HUES48 (cell line): ENCODE measurements around the gene TOR1A.

ENCODE experiments used
- H3K27ac ChIP-seq: one replicate; pipeline ENCODE4 v1.7.0; 2013; ENCODE audit warnings: low read depth, low read length, inconsistent platforms
- H3K27me3 ChIP-seq: 2 replicates; pipeline ENCODE4 v1.6.1; 2013; ENCODE audit warnings: mild to moderate bottlenecking, low read length; ENCODE audit not compliant: control insufficient read depth, insufficient read depth
- H3K36me3 ChIP-seq: 2 replicates; pipeline ENCODE4 v1.6.1; 2013; ENCODE audit warnings: low read length; ENCODE audit not compliant: control insufficient read depth, insufficient read depth
- H3K4me1 ChIP-seq: 2 replicates; pipeline ENCODE4 v1.6.1; 2013; ENCODE audit warnings: mild to moderate bottlenecking, low read length; ENCODE audit not compliant: control insufficient read depth, insufficient read depth
- H3K4me3 ChIP-seq: 2 replicates; pipeline ENCODE4 v1.5.1; 2013; ENCODE audit warnings: mild to moderate bottlenecking, low read depth, low read length
- H3K9ac ChIP-seq: 2 replicates; pipeline ENCODE4 v1.6.1; 2013; ENCODE audit warnings: mild to moderate bottlenecking, low read depth, low read length, moderate library complexity
- H3K9me3 ChIP-seq: 2 replicates; pipeline ENCODE4 v1.6.1; 2013; ENCODE audit warnings: low read length; ENCODE audit not compliant: control insufficient read depth, insufficient read depth

Gene TOR1A

DNA sequence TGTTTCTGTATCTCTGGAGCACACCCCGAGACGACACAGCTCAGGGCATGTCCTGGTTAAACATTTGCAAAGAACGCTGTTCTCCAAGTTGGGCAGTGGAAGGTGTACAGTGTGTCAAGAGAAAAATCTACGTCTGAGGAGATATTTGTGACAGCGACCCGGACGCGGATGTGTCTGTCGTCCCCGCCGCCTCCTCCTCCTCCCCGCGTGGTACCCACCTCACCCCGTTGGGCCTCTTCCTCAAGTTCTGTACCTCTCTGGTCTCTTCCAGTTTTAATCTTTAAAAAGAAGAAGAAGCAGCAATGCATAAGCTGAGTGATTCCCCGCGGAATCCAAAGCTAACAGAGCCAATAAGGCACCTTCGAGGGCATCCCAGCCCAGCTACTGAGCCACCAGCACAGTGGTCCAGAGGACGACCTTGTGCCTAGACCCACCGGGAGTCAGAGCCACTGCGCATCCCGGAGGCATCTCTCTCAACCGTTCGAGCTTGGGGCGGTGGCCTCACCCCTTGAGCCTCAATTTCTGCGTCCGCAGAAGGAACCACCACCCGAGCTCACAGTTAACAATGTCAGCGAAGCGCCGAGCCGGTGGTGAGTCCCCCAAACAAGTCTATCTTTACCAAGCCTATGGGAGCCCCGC lies 10.7 kb upstream of the TOR1A start:
- Histone ChIP-seq H3K9me3 (no peaks in the 10 kb centered on the region), H3K27me3 (no peaks in the 10 kb centered on the region), H3K27ac (peak overlapping the region; percentile 65), H3K4me1 (peaks cover 26% of the 10 kb centered on the region), H3K4me3 (peak overlapping the region; percentile 93), H3K9ac (peak overlapping the region; percentile 46; the same call in 1 of the 2 replicates), H3K36me3 (peaks cover 33% of the 10 kb centered on the region)

DNA sequence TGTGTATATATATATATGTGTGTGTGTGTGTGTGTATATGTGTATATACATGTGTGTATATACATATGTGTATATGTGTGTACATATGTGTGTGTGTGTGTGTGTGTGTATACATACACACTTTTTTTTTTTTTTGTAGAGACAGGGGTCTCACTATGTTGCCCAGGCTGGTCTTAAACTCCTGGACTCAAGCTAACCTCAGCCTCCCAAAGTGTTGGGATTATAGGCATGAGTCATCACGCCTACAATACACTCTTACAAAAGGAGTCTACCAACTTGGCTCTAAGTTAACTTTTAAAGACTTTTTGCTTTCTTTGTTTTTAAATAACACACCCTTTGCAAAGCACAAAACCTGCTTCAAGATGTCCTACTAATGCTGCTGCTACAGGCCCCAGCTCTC lies 9.0 kb upstream of the TOR1A start:
- H3K4me1 ChIP-seq: peaks cover 21% of the 10 kb centered on the region
- H3K9me3 ChIP-seq: no peaks in the 10 kb centered on the region
- no peak overlapping the region for H3K4me3 ChIP-seq
- H3K36me3 ChIP-seq: peaks cover 49% of the 10 kb centered on the region
- no peak overlapping the region for H3K27ac ChIP-seq
- no peak overlapping the region for H3K9ac ChIP-seq
- no peaks in the 10 kb centered on the region for H3K27me3 ChIP-seq

DNA sequence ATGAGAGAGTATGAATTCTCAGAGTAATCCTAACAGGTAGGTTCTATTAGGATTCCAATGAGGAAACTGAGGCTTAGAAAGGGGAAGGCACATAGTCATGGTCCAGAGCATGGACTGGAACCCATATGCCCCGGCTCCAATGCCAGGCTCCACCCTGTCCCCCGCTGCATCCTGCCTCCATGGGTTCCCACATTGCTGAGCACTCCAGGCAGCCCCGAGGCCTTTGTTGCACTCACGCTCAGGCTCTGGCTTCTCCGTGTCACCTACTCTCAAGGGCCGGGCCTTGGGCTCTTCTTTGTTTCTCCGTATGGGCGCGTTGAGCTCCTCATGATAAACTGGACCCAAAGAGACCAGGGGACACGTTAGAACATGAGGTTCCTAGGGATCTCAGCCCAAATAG lies 5.0 kb upstream of the TOR1A start:
- Histone ChIP-seq H3K4me1 (0 out of 2 replicates have a peak, but pooled peaks cover under 1% of the 10 kb centered on the region), H3K27me3 (no peaks in the 10 kb centered on the region), H3K4me3 (no peak overlapping the region), H3K9me3 (no peaks in the 10 kb centered on the region), H3K36me3 (peaks cover 61% of the 10 kb centered on the region), H3K27ac (no peak overlapping the region), H3K9ac (no peak overlapping the region)

DNA sequence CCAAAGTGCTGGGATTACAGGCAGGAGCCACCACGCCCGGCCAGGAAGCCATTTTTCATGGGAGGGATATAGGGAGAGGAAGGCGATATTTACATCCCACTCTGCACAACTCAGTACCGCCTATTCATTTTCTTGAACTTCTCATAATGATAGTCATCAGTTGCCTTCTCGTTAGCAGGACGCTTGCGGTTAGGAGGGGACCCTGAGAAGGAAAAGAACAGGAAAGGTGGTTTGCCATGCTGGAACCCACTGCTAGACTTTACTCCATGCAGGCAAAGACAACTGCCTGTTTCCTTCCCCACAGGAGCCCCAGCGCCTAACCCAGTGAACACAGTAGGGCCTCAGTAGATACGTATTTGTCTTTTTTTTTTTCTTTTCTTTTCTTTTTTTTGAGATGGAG lies 4.1 kb upstream of the TOR1A start:
- H3K27me3 ChIP-seq: no peaks in the 10 kb centered on the region
- no peak overlapping the region for H3K9ac ChIP-seq
- no peak overlapping the region for H3K4me3 ChIP-seq
- H3K4me1 ChIP-seq: no peaks in the 10 kb centered on the region
- no peak overlapping the region for H3K27ac ChIP-seq
- H3K36me3 ChIP-seq: peaks cover 57% of the 10 kb centered on the region
- no peaks in the 10 kb centered on the region for H3K9me3 ChIP-seq

DNA sequence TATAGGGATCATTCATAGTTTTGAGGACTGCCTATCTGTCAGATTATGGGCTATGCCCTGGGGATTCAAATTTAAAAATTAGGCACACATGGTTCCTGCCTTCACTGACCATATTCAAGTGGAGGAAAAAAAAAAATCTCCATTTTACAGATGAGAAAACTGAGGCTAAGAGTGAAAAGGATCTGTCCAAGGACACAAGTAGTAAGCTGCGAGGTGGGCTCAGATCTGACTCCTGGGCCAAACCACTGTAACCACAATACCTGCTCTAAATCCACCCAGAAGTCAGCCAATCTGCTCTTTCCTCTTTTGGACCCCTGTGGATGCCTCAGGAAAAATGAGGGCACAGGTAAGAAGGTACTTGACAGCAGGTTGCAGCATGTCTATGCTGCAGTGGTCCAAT lies 2.8 kb upstream of the TOR1A start:
- Histone ChIP-seq H3K27ac (no peak overlapping the region), H3K27me3 (no peaks in the 10 kb centered on the region), H3K9me3 (no peaks in the 10 kb centered on the region), H3K9ac (no peak overlapping the region), H3K36me3 (peaks cover 55% of the 10 kb centered on the region), H3K4me1 (no peaks in the 10 kb centered on the region), H3K4me3 (no peak overlapping the region)

DNA sequence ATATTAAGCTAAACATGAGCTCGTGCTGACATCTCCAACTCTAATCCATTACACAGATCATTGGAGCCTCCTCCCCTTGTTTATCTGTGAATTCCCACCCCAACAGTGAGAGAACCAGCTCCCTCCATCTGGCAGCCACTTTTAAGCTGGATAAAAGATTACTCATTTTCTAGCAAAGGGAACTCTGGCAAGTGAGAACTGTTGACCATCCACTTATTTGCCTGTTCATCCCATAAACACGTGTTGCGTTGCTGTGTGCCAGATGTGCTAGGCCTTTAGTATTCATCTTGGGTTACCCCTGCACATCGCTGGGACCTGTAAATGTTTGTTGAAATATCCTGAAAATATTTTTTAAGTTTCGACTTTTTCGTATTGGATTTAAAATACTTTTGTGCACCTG lies 2.4 kb upstream of the TOR1A start:
- Histone ChIP-seq H3K4me1 (no peaks in the 10 kb centered on the region), H3K4me3 (no peak overlapping the region), H3K27me3 (no peaks in the 10 kb centered on the region), H3K9me3 (no peaks in the 10 kb centered on the region), H3K36me3 (peaks cover 57% of the 10 kb centered on the region), H3K27ac (no peak overlapping the region), H3K9ac (no peak overlapping the region)

DNA sequence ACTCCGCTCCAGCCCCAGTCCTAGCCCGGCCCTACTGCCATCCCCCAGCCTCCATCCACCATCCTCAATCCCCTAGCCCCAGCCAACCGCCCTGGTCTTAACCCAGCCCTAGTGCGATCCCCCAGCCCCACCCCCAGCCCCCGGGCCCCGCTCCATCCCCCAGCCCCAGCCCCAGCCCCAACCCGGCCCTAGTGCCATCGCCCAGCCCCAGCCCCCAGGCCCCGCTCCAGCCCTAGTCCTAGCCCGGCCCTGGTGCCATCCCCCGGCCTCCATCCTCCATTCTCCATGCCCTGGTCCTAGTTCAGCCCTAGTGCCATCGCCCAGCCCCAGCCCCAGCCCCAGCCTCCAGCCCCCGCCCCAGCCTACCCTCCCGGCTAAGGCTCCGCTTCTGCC lies 398 bp downstream of the TOR1A start:
- no peaks in the 10 kb centered on the region for H3K27me3 ChIP-seq
- no peaks in the 10 kb centered on the region for H3K4me1 ChIP-seq
- H3K4me3 ChIP-seq: peak overlapping the region; percentile 74
- no peaks in the 10 kb centered on the region for H3K9me3 ChIP-seq
- peak overlapping the region; percentile 91 for H3K27ac ChIP-seq
- H3K9ac ChIP-seq: peak overlapping the region; percentile 62; the same call in 1 of the 2 replicates
- peaks cover 52% of the 10 kb centered on the region for H3K36me3 ChIP-seq

DNA sequence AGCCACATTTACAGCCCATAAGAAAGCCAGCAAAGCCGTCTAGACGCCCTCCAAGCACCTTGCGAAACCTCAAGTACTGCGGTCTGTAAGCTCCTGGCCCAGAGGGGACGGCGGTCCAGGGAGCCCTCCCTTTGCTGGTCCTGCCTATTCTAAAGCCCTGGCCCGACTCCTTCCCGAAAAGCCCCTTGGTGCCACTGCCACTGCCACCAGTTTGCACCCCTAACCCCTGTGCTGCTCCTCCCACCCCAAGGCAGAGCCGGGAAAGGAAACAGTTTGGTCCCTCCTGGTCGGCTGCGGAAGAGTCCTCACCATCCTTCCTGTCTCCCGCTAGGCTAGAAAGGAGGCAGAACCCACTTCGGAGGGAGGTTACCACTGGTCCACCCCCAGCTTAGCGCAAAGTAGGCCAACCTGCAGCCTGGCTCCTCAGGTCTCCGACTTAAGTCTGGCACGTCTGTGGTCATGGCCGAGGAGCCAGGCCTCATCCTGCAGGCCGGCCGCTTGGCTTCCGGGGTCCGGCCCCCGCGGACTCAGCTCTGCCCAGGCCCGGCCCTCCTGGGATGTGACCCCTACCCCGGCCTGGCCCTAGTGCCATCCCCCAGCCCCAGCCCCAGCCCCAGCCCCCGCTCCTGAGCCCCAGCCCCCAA lies 916 bp downstream of the TOR1A start:
- Histone ChIP-seq H3K9ac (peak overlapping the region; percentile 53; the same call in 1 of the 2 replicates), H3K36me3 (peaks cover 52% of the 10 kb centered on the region), H3K27me3 (no peaks in the 10 kb centered on the region), H3K4me1 (no peaks in the 10 kb centered on the region), H3K27ac (no peak overlapping the region), H3K4me3 (peak overlapping the region; percentile 74), H3K9me3 (no peaks in the 10 kb centered on the region)

DNA sequence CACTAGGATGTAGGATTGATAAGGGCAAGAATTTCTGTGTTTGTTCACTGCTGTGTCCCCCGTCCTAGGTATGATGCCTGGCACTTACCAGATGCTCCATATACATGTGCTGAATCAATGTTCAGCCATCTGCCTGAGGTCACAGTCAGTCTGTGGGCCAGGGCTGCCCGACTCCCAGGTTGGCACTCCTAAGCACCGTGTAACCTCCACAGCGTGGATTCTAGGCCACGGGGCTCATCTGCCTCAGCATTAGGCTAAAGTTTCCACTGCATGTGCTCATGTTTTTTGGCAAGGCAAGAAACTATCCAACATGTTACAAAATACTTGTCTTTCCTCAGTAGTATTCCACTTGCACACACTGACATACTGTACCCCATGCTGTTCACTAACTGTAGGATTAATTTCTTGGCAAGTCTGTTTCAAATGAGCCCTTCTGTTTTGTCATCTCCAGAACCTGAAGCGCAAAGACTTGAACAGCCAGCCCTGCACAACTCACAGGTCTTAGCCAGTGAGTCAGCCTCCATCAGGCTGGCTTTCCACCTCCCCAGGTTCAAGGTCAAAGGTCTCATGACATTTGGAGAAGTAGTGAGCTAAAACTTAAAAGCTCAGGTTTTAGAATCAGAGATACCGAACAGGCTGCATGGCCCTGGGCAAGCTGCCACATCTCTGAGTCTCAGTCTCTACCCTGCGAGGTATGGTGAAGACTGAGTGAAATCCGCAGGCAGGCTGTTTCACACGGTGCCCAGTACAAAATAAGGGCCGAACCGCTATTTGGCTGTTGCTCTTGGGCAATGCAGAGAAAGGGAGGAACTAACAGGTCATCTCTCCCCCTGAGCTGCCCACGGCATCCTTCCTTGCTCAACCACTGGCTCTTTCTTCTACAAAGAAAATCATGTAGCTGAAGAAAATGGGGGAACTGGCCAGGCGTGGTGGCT lies 7.2 kb downstream of the TOR1A start:
- Histone ChIP-seq H3K9me3 (no peaks in the 10 kb centered on the region), H3K27ac (no peak overlapping the region), H3K4me3 (no peak overlapping the region), H3K4me1 (no peaks in the 10 kb centered on the region), H3K27me3 (no peaks in the 10 kb centered on the region), H3K36me3 (peaks cover 80% of the 10 kb centered on the region), H3K9ac (no peak overlapping the region)

DNA sequence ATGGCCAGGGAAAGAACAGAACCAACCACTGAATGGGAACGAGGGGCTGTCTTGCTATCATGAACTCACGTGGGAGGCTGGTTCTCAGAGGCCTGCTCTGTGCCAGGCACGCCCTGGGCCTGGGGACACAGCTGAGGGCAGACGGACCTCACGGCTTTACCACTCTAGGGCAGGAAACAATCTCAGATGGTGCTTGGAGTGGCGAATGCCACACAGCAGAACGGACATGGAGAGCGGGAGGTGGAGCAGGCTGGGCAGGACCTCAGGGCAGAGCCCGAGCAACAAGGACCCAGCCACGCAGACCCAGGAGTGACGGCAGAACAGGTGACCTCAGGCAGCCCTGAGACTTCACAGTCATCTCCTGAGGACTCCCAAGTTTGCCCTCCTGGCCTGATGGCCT lies 8.7 kb downstream of the TOR1A start:
- Histone ChIP-seq H3K9ac (no peak overlapping the region), H3K4me1 (no peaks in the 10 kb centered on the region), H3K27ac (no peak overlapping the region), H3K4me3 (no peak overlapping the region), H3K9me3 (no peaks in the 10 kb centered on the region), H3K36me3 (peaks cover 77% of the 10 kb centered on the region), H3K27me3 (no peaks in the 10 kb centered on the region)
